GM21447 (cell line): ENCODE results near the gene FYB2.
"Not testable (repeated sequence)": the region's sequence is repeated elsewhere in the genome, so short reads cannot be mapped to it uniquely, and the experiment has no call there.

Experiments used
- ATAC-seq: cut with Tn5 transposase; IDR thresholded peaks from one replicate; pipeline ENCODE4 v1.9.1; 2021; ENCODE audit not compliant: unreplicated experiment

FYB2 gene

DNA sequence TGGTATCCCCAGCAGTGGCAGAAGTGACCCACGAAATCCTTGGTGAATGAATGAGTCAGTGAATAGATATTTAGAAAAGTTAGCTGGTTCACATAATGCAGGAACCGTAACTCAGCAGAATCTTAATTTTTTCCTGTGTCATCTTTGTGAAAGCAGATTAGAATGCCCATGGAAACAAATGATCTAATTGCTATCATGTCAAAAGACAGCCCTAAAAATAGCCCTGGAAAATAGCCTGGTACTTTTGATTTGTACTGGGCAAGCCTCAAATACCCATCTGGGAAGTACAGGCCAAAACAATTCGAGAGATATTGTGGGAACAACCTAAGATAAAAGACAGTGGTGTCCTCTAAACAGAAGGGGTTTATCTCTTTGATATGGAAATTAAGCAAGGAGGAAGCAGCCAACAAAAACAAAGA is 21.1 kb downstream of the FYB2 start:
- no peak for ATAC-seq

DNA sequence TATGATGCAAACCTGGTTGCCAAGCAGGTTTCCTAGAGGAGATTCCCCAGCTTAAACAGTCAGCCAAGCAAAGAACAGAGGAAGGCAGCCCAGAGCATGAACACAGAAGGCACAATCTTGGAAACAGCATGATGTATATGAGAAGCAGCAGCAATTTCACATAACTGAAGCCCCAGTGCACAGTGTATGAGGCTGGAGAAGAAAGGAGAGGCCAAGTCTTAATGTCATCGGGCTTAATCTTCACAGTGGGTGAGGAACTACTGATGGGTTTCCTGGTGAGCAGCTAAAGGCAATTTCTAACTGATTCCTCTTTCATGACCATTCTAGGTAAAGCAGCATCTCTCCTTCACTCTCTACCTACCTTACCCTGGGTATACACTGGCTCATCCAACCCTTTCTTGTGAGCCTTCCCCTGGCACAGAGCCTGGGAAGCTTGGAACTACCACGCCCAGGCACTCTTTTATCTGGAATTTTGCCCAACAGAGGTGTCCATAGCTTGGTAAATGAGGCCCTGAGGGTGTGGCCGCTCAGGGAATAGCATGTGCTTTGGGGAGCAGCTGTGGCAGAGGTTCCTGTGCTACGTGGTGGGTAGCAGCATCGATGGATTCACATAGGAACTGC is 22.0 kb downstream of the FYB2 start:
- ATAC-seq: no peak

DNA sequence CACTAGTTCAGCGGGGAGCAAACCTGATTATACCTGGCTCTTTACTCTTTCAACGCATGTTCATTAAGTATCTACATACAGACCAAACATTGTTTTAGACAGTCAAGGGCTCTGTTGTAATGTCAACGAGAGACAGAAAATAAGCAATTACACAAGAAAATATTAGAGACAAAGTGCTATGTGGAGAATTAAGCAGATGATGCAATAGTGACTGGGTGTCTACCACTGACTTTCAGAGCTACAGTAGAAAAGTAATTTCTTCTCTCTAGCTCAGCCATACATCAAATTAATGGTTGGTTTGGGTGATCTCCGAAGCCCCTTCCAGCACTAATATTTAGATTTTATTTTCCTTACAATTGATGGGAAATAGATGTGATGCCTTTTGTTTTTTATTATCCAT is 23.3 kb downstream of the FYB2 start:
- no peak for ATAC-seq

DNA sequence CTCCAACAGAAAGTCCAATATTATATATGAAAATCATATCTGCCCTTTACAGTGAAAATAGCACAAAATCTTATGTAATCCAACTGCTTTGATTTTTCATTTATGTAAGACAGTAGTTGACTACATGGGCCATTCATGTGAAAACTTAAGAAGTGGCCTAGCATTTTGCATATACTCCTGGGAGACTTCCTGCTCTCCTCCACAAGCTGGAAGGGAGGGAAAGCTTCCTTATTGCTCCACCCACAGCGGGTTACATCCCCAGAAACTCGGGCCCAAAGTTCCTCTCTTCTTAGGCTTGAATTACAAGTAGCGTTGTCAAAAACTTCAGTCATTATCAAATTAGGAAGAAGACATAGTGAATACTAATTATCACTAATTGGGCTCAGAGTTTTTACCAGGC is 29.2 kb downstream of the FYB2 start:
- ATAC-seq: no peak

DNA sequence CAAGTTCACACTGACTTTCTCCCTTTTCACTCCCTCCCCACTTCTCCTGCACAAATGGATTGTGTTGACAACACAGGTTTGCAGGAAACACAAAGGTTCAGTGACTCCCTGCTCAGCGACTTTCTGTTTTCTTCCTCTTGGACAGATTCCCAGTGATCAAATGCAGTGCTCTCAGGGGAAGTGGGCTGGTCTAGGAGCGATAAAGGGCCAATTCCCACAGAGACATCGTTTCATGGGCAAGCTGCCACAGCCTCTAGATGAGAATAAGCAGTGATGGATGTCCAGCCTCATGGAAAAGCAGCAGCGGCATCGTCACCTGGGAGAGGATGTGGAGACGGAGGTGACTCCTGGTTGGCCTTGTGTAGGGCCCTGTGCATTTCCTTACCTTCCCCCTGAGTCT is 30.6 kb downstream of the FYB2 start:
- no peak for ATAC-seq

DNA sequence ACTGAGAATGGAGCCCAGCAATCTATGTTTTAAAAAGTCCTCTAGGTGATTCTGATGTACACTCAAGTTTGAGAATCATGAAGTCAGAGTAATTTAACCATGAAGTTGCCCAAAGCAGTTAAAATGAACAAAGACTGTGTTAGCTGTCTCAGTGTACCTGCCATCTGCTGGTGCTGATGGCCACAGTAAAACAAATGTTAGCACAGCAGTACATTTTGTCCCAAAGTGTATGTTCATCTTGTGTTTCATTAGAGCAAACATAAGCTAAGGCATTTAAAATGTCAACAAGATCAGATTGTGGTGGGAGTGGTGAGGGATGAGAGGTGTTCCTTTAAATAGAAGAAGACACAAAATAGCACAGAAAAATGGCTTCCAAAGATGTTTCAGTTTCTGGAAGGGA is 31.1 kb downstream of the FYB2 start:
- no peak for ATAC-seq

DNA sequence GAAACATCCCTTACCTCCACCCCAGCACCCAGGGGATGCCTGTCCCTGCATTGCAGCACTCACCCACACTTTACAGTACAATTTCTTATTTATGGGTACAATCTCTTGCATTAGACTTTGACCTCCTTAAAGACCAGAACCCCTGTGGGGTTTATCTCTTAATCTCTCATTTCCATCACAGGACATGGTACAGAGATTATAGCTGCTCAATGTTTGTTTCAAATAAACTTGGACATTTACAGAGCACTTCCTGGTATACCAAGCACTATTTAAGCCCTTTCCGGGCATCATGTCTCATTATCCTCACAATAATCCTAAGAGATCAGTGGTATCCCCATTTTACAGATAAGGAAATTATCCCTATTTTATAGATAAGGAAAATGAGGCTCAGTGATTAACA is 31.9 kb downstream of the FYB2 start:
- ATAC-seq: no peak

DNA sequence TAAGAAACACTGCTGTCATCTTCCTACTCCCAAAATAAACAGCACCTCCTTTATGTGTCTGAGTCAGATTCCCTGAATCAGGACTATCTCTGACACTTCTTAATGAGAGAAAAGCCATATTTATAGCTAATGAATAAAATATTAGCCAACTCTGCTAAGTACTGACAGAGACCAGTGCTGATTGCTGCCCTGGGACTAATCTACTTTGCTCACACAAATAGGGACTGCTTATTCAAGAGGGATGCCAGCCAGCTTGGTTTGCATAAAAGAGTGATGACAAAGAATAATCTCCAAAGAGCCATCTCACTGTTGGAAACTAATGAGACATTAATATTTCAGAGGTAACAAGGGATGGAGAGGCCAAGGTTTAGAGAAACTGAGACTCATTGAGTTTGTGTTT is 36.4 kb downstream of the FYB2 start:
- no peak for ATAC-seq

DNA sequence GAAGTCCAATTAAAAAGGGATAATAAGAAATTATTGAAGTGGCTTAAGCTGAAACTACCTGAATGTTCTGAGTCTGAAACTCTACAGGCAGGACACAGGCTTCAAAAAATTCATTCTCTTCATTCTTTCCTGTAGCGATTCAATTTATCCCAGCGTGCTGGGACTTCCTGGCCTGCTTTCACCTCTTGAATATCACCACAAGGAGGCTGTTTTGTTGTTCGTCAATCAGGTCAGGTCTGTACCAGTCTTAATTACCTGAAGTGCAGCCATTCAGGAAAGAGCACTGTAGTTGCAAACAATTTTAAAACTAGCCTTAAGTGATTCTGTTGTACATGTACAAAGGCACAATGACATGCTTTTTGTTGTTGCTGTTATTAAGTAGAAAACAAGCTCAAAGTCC is 38.4 kb downstream of the FYB2 start:
- ATAC-seq: no peak

DNA sequence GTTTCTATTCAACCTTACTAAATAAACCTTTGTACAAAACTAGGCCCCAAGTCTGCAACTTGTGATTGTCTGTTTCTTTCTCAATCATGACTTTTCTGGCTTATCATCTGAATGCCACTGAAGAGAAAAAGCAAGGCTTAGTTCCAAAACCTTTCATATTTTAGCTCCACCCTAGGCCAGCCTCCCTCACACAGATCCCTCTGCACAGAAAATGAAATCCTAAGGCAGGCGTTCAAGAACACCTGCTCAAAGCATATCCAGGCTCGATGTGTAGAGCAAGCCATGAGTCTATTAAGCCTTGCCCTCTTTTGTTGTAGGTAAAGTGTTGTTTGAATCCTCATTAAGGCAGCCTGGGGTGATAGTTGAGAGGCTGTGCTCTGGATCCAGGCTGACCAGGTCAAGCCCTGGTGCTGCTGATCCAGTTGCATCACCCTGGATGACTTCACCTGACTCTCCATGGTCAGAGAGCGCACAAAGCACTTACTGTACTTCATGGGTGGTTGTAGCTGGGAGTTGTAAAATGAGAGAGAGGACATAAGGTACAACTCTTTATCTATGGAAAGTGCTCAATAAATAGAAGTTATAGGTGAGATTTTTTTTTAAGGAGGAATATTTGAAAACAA is 39.0 kb downstream of the FYB2 start:
- no peak for ATAC-seq

DNA sequence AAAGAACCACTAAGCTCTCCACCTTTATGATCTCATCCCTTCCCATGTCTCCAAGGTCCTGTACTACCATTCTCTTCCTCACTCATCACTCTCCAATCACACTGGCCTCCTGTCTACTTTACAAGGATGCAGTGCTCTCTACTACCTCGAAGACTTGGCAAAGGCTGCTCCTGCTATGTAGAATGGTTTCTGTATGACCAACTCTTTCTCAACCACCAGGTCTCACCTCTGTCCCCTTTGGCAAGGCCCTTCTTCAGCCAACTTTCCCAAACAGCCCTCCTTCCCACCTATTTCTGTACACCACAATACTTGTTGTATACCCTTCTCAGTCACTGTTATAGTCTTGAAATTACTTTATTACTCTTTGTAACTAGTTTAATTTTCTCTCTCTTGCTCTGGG is 41.2 kb downstream of the FYB2 start:
- ATAC-seq: no peak

DNA sequence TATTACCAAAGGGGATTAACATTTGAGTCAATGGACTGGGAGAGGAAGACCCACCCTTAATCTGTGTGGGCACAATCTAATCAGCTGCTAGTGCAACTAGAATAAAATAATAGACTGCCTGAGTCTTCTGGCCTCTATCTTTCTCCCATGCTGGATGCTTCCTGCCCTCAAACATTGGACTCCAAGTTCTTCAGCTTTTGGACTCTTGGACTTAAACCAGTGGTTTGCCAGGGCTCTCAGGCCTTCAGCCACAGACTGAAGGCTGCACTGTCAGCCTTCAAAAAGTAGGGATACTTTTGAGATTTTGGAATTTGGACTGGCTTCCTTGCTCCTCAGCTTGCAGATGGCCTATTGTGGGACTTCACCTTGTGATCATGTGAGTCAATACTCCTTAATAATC is 44.5 kb downstream of the FYB2 start:
- not testable (repeated sequence) for ATAC-seq

DNA sequence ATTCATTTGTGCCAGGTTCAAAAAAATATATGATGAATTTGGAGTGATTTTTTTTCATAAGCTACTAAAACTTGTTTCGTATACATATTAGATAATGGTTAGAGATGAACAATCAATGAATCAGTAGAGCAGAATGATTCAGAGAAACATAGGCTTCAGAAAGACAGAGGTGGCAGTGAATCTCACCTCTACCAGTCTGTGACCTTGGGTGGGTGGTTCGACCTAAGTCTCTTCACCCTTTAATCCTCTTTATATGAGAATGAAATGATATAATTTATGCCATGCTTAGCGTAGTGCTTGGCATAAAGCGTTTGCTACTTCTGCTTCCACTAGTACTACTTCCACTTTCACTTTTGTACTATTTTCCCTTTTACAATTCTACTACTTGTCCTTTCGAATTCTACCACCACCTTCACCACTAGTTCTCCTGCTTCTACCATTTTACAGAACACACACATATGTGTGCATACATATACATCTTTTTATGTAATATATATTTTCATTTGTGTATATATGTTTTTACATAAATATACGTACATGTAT is 45.1 kb downstream of the FYB2 start:
- ATAC-seq: peak; percentile 72

DNA sequence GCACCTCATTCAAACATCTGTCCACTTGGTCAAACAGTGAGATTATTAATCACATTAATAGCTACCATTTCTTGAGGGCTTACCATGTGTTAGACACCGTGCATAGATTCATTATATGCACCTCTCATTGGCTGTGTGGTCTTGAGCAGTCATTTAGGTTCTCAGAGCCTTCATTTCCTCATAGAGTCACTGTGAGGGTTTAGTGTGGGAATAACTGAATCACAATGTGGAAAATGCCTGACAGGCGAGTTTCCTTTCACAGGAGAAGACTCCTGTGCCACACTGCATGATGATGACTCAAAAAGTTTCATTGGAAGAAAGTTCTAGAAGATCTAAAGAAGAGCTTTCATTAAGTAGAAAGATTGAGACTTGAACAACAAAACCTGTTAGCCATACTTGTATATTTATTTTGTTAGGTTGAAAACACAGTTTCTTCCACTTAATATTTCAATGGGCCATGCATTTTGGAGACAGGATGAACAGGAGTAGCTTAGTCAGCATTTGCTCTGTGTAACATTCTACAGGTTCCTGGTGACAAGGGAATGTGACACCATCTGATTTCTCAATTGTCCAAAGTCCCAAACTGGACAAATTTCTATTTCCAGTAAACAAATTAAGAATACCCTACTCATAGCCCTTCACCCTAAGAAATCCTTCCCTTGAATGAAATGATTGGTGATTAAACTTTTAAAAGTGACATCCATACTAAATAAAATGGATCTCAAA is 45.7 kb downstream of the FYB2 start:
- no peak for ATAC-seq

DNA sequence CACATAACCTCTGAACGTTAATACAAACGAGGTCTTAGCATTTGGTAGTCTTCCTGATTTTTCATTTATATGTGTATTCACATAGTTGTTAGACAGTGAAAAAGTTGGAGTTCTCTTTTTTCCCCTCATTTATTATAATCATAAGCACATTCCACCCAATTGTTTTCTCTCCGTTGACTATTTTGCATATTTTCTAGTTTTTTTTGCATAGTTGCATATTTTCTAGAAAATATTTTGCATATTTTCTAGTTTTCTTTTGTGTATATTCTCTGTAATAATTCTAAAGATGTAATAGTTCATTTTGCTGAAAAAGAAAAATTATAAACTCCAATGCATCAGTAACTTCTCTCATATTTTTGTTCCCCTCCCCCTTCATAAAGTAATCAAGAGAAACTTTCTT is 47.5 kb downstream of the FYB2 start:
- ATAC-seq: no peak

DNA sequence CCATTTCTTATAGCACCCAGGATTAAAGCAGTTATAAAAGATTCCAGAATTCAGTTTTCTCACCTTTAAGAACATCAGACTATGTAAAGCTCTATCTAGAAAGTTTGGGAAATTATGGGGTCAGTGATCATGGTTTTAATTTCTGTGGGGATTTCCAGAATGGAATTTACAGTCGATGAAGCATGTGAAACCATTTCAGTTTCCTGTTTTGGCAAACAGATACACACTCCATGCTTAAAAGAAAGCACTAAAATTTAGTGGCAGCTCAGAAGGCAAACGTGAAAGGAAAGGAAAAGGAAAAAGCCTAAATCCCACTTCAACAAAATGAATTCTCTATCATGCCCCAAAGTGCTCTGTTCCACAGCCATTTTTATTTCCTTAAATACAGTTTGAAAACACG is 60.4 kb downstream of the FYB2 start:
- no peak for ATAC-seq

DNA sequence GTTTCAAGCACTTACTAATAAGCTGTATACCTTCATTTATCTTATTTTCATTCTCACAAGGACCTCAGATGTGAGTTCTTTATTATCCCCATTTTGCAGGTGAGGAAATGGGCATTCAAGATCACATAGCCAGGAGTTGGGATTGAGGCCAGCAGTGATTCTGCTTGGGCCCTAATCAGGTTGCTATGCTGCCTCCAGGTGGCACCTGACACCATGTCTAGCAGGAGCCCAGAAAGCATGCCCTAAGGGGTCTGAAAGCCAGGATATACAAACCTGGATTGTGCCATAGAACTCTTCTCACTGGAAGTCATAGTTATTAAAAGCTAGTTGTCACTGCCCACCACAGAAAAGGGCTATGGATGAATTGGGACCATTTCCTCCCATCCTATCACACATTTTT is 61.1 kb downstream of the FYB2 start:
- ATAC-seq: no peak

DNA sequence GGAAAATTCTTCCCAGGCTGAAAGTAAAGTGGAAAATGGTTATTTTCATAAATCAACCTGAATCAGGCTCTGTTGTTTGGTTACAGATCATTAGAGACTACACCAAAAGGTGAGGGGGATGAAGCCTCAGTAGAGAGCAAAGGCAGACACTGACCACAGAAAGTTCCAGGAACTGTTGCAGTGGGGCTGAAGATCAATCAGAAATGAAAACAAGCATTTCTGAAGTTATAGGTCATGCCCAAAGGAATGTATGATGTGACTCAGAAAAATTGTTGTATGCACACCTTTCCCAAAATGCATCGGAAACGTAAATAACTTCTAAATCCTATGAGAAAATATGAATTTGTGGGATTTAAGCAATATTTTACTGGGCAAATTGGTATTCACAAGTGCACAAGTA is 63.3 kb downstream of the FYB2 start:
- ATAC-seq: no peak

DNA sequence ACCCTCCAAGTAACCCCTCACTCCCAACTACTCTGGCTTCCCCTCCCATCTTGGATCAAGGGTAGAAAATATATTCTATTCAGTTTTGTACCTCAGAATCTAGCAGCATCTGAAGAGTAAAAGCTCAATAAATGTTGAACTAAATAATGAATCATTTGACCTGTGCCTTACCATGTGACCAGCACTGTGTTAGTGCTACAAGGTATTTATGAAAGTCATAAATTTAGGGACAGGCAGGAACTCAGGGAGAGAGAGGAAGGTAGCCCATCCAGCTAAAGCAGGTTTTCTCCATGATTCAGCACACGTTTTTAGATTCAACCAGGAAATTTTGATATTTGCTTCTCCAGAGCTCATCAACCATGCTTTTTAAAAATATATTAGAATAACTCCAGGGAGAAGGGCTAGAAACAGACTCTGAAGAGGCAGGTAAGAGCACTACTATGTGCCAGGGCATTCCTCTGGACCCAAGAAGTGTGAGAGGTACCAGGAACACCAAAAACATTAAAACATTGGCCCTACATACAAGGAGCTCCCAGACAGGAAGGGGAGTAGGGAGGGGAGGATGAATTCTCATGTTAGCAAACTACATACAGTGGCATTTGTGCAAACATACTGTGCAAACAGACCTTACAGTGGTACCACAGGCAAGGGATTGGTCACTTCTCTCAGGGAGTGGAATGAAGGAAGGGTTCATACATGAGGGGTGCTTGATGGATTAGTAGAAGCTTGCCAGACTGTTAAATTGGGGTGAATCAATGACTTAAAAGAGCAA is 64.3 kb downstream of the FYB2 start:
- ATAC-seq: no peak

DNA sequence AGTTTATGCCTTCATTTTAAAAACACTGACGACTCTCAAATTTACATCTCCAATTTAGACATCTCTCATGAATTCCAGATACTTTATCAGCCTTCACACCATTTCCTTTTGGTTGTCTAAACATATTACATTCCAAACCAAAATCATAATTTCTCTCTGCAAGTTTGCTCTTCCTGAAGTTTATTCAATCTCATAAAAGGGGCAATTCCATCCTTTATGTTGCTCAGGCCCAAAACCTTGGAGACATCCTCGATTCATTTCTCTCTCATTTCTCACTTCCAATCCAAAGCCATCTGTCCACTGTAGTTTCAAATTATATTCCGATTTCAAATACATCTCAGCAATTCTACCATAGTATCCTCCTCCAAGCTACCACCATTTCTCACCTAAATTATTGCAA is 74.0 kb downstream of the FYB2 start:
- ATAC-seq: no peak

DNA sequence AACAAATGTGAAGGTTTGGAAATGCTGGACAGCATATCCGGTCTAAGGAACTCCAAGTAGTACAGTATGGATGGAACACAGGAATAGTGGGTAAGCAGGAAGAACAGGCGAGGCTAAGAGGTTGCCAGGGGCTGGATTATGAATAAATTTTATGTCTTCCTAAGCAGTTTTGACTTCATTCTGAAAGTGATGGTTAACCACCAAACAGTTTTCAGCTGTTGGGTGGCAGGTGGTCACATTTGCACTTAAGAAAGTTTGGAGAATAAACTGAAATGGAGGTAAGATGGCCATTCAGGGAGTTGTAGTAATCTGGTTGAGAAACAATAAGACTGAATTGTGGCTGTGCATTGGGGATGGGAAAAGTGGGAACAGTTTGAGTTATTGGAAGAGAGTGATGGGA is 90.2 kb downstream of the FYB2 start:
- ATAC-seq: no peak

DNA sequence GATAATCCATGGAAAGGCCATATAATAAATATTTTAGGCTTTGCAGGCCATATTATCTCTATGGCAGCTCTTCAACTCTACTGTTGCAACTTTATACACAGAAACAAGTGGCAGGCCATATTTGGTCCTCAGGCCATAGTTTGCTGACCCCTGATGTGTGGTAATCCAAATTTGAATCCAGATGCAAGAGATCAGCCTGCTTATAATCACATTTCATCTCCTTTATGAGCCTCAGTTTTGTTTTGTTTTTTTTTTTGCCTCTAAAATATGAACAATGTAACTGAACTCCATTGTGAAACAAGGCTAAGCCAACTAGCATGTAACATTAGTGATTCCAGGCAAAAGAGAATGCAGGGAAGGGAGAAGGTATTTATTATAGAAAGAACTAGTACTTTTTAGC is 92.5 kb downstream of the FYB2 start:
- no peak for ATAC-seq
